Mesenchymal stem cell (in vitro differentiated cells and primary cell): ENCODE measurements around the gene ITIH5.

ENCODE experiments used
- DNase-seq: peaks from one replicate; pipeline ENCODE4 v3.0.0-alpha.2; 2013
- H2AFZ ChIP-seq: one replicate; pipeline ENCODE4 v1.6.1; 2013; ENCODE audit warnings: low read depth, mild to moderate bottlenecking, control low read depth, inconsistent platforms, low read length, moderate library complexity
- H2AK5ac ChIP-seq: 2 replicates; pipeline ENCODE4 v1.6.1; 2013; ENCODE audit warnings: low read length, moderate library complexity, mild to moderate bottlenecking, inconsistent platforms; ENCODE audit not compliant: severe bottlenecking
- H2BK120ac ChIP-seq: one replicate; pipeline ENCODE4 v1.6.1; 2013; ENCODE audit warnings: low read depth, mild to moderate bottlenecking, inconsistent platforms, low read length, moderate library complexity
- H2BK12ac ChIP-seq, 2 experiments: one replicate each; pipeline ENCODE4 v1.6.1; 2013; ENCODE audit warnings: inconsistent platforms in 2 of 2, low read length in 2 of 2, mild to moderate bottlenecking in 2 of 2, moderate library complexity in 2 of 2, control low read depth in 1 of 2
- H2BK15ac ChIP-seq: one replicate; pipeline ENCODE4 v1.6.1; 2013; ENCODE audit warnings: mild to moderate bottlenecking, low read depth, inconsistent platforms; ENCODE audit not compliant: poor library complexity, severe bottlenecking
- H2BK5ac ChIP-seq: 2 replicates; pipeline ENCODE4 v1.6.1; 2013; ENCODE audit warnings: low read depth, mild to moderate bottlenecking, low read length, control low read depth, inconsistent platforms; ENCODE audit not compliant: poor library complexity, severe bottlenecking
- H3K14ac ChIP-seq, 2 experiments: one replicate each; pipeline ENCODE4 v1.6.1; 2013; ENCODE audit warnings: inconsistent platforms in 2 of 2, low read length in 2 of 2, control low read depth in 1 of 2, mild to moderate bottlenecking in 1 of 2, moderate library complexity in 1 of 2
- H3K18ac ChIP-seq, 2 experiments: one replicate each; pipeline ENCODE4 v1.6.1; 2013; ENCODE audit warnings: inconsistent platforms in 2 of 2, low read length in 2 of 2, control low read depth in 1 of 2, low read depth in 1 of 2, mild to moderate bottlenecking in 1 of 2
- H3K23ac ChIP-seq, 2 experiments: one replicate each; pipeline ENCODE4 v1.6.1; 2013; ENCODE audit warnings: inconsistent platforms in 2 of 2, low read length in 2 of 2, mild to moderate bottlenecking in 2 of 2, moderate library complexity in 2 of 2, control low read depth in 1 of 2
- H3K27ac ChIP-seq: 2 replicates; pipeline ENCODE4 v1.5.1; 2013; ENCODE audit warnings: mild to moderate bottlenecking, moderate library complexity, low read length, control low read depth, inconsistent platforms; ENCODE audit not compliant: poor library complexity, severe bottlenecking
- H3K27me3 ChIP-seq, 2 experiments: 2 replicates each; pipeline versions ENCODE4 v1.6.1 to v1.7.0; 2013; ENCODE audit warnings: low read length in 2 of 2, mild to moderate bottlenecking in 2 of 2, moderate library complexity in 2 of 2, control low read depth in 1 of 2, inconsistent platforms in 1 of 2; ENCODE audit not compliant: control insufficient read depth in 1 of 2, insufficient read depth in 1 of 2
- H3K36me3 ChIP-seq, 2 experiments: 2 replicates each; pipeline versions ENCODE4 v1.6.1 to v1.7.0; 2013; ENCODE audit warnings: low read length in 2 of 2, control low read depth in 1 of 2, inconsistent platforms in 1 of 2, low read depth in 1 of 2, mild to moderate bottlenecking in 1 of 2; ENCODE audit not compliant: insufficient read depth in 2 of 2, control insufficient read depth in 1 of 2
- H3K4ac ChIP-seq, 2 experiments: one replicate each; pipeline ENCODE4 v1.6.1; 2013; ENCODE audit warnings: inconsistent platforms in 2 of 2, low read length in 2 of 2, mild to moderate bottlenecking in 2 of 2, moderate library complexity in 2 of 2, control low read depth in 1 of 2, low read depth in 1 of 2
- H3K4me1 ChIP-seq: 2 replicates; pipeline ENCODE4 v1.6.1; 2013; ENCODE audit warnings: low read depth, low read length, control low read depth; ENCODE audit not compliant: control insufficient read depth, insufficient read depth
- H3K4me2 ChIP-seq: 2 replicates; pipeline ENCODE4 v1.6.1; 2013; ENCODE audit warnings: low read length, mild to moderate bottlenecking, inconsistent platforms; ENCODE audit not compliant: poor library complexity, severe bottlenecking
- H3K4me3 ChIP-seq, 2 experiments: 2 replicates each; pipeline versions ENCODE4 v1.5.1 to v1.7.0; 2013; ENCODE audit warnings: low read length in 2 of 2, mild to moderate bottlenecking in 2 of 2, control low read depth in 1 of 2, low read depth in 1 of 2; ENCODE audit not compliant: insufficient read depth in 1 of 2
- H3K79me1 ChIP-seq: replicated peaks from 2 replicates; pipeline ENCODE4 v1.6.1; 2013; ENCODE audit warnings: mild to moderate bottlenecking, control low read depth, low read length, inconsistent platforms; ENCODE audit not compliant: poor library complexity, severe bottlenecking
- H3K9ac ChIP-seq: 2 replicates; pipeline ENCODE4 v1.7.0; 2013; ENCODE audit warnings: mild to moderate bottlenecking, low read length, moderate library complexity
- H3K9me3 ChIP-seq: 2 replicates; pipeline ENCODE4 v1.7.0; 2013; ENCODE audit warnings: mild to moderate bottlenecking, low read length; ENCODE audit not compliant: control insufficient read depth
- H4K8ac ChIP-seq: one replicate; pipeline ENCODE4 v1.6.1; 2013; ENCODE audit warnings: inconsistent platforms, mild to moderate bottlenecking, low read length, moderate library complexity
- H4K91ac ChIP-seq: one replicate; pipeline ENCODE4 v1.6.1; 2013; ENCODE audit warnings: mild to moderate bottlenecking, low read length, inconsistent platforms
- WGBS: methylation state at CpG from one replicate; pipeline ENCODE4 v1.1.7; 2013; ENCODE audit warnings: mixed read lengths; 5-methylcytosine and 5-hydroxymethylcytosine counted together

The ITIH5 gene

DNA sequence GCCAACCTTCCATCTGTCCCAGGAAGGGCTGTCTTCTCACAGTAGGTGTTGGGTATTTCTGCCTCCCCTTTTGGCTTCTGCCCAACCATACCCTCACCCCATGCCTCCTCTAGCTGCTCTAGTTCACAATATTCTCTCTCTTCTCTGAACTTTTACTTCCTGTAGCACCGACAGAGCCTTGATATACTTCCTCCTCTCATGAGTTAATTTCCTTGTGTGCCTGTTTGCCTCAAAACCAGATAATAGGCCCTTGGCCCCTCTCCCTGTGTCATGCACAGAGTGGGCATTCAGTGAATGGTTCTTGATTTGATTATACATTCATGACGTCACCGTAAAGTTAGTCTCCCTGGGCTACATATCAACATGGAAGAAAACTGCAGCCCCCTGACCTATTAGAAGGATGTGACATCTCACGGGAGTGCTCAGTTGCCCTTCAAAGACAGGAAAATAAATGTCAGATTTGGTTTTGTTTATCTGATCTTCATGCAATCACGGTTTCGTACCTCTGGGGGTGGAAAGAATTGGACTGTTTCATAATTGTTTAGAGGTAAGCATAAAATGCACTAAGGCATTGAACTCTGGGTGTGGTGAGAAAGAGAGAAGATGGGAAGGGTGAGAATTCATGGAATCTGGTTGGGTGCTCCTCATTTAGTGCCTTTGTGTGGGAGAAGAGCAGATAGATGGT, 127.7 kb downstream of the ITIH5 start:
- Histone ChIP-seq H3K9ac (no peak overlapping the region), H3K23ac (no peak overlapping the region), H2AFZ (no peak overlapping the region), H3K36me3 (no peaks in the 10 kb centered on the region), H3K9me3 (peaks cover 7% of the 10 kb centered on the region), H4K8ac (no peak overlapping the region), H3K27me3 (peaks cover 0 to 21% of the 10 kb centered on the region in 2 experiments), H2BK15ac (no peak overlapping the region), H3K79me1 (no peaks in the 10 kb centered on the region), H3K14ac (no peak overlapping the region), H3K4ac (no peak overlapping the region), H3K4me3 (no peak overlapping the region), H3K4me1 (peaks cover 2% of the 10 kb centered on the region), H2BK12ac (no peak overlapping the region), H2BK5ac (no peak overlapping the region), H3K4me2 (no peak overlapping the region), H2AK5ac (no peak overlapping the region), H4K91ac (no peak overlapping the region), H3K18ac (no peak overlapping the region), H3K27ac (no peak overlapping the region), H2BK120ac (no peak overlapping the region)
- no peak for DNase-seq
- 69% methylated on average over 6 of the region's 6 CpGs for WGBS

DNA sequence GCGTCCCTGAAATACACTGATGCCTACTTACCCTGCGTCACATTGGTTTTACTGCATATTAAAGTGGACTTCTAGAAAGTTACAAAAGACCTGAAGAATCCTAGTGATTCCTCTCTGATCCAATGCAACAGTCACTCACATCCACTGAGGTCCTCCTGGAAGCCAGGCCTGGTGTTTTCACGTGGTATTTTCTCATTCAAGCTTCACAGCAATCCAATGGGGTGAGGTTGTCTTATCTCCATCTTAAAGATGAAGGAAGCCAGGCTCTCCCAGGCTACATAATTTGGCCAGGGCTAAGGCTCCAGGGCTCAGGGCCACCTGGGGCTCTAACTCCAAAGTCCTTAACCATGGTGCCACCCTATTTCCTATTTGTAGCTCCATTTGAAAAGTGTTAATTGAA, 129.6 kb downstream of the ITIH5 start:
- 82% methylated on average over 3 of the region's 3 CpGs for WGBS
- Histone ChIP-seq H3K36me3 (no peaks in the 10 kb centered on the region), H3K79me1 (no peaks in the 10 kb centered on the region), H3K14ac (no peak overlapping the region), H3K27ac (no peak overlapping the region), H3K4me1 (peaks cover 2% of the 10 kb centered on the region), H2BK15ac (no peak overlapping the region), H2AFZ (no peak overlapping the region), H4K8ac (no peak overlapping the region), H2AK5ac (no peak overlapping the region), H4K91ac (no peak overlapping the region), H3K4me3 (no peak overlapping the region), H3K4ac (no peak overlapping the region), H2BK120ac (no peak overlapping the region), H2BK12ac (no peak overlapping the region), H3K27me3 (peaks cover 0 to 20% of the 10 kb centered on the region in 2 experiments), H2BK5ac (no peak overlapping the region), H3K4me2 (no peak overlapping the region), H3K9me3 (peaks cover 7% of the 10 kb centered on the region), H3K23ac (no peak overlapping the region), H3K9ac (no peak overlapping the region), H3K18ac (no peak overlapping the region)
- DNase-seq: no peak

DNA sequence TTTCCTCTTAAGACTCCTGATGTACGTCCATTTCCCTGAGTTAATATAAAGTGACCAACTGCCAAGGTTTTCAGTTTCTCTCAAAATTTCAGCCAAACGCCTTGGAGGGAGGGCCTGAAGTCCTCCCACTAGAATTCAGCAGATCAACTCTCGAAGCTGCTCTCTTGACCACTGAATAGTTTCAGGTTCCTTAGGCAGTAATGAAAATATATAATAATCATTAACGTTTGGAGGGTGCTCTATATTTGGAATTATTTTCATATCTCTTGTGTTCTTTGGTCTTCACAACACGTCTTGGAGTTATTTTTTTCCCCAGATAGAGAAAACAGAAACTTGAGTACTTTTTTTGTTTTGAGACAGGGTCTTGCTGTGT, 132.3 kb downstream of the ITIH5 start:
- Histone ChIP-seq H3K4me2 (no peak overlapping the region), H3K14ac (no peak overlapping the region), H3K36me3 (no peaks in the 10 kb centered on the region), H3K4ac (no peak overlapping the region), H3K79me1 (no peaks in the 10 kb centered on the region), H3K27ac (no peak overlapping the region), H3K27me3 (peaks cover 0 to 41% of the 10 kb centered on the region in 2 experiments), H3K4me3 (no peak overlapping the region), H2BK12ac (no peak overlapping the region), H2BK15ac (no peak overlapping the region), H2BK120ac (no peak overlapping the region), H3K9ac (no peak overlapping the region), H2AFZ (no peak overlapping the region), H4K8ac (no peak overlapping the region), H3K4me1 (no peaks in the 10 kb centered on the region), H4K91ac (no peak overlapping the region), H3K9me3 (peaks cover 7% of the 10 kb centered on the region), H3K18ac (no peak overlapping the region), H2BK5ac (no peak overlapping the region), H3K23ac (no peak overlapping the region), H2AK5ac (no peak overlapping the region)
- no peak for DNase-seq
- WGBS: 85% methylated on average over 2 of the region's 5 CpGs

DNA sequence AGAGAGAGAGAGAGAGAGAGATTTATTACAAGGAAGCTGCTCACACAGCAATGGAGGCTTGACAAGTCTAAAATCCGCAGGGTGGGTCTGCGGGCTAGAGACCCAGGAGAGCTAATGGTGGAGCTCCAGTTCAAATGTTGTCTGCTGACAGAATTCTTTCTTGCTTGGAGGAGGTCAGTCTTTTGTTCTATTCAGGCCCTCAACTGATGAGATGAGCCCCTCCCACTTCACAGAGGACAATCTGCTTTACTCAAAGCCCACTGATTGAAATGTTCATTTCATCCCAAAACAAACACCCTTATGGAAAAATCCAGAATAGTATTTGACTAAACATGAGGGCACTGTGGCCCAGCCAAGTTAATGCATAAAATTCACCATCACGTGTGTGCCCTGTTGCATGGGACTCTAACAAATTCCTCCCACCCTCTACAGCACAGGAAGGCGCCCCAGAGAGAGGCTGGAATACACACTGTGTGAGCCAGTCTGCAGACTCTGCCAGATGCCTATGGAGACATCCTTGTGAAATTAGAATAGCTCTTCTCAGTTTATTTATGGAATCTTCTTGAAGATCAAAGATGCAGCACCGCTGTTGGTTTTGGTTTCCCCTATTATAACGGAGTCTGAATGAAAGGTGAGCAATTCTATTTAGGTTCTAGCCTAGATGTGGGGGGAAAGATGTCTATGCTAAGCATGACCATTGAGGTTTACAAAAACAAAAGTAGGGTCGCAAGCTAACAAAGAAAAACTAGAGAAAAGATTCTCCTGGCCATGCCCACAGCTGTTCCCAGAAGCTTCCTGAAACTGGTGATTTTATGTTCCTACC, 132.9 kb downstream of the ITIH5 start:
- no peak overlapping the region for H4K91ac ChIP-seq
- 83% methylated on average over 7 of the region's 7 CpGs for WGBS
- no peak overlapping the region for H3K4ac ChIP-seq
- H3K4me2 ChIP-seq: no peak overlapping the region
- H2BK12ac ChIP-seq: no peak overlapping the region
- no peak overlapping the region for H2BK15ac ChIP-seq
- H3K14ac ChIP-seq: no peak overlapping the region
- H2BK120ac ChIP-seq: no peak overlapping the region
- peaks cover 0 to 45% of the 10 kb centered on the region in 2 experiments for H3K27me3 ChIP-seq
- no peak overlapping the region for H2AFZ ChIP-seq
- H3K9ac ChIP-seq: no peak overlapping the region
- H3K18ac ChIP-seq: no peak overlapping the region
- no peak for DNase-seq
- no peak overlapping the region for H3K23ac ChIP-seq
- no peaks in the 10 kb centered on the region for H3K79me1 ChIP-seq
- H3K9me3 ChIP-seq: peaks cover 7% of the 10 kb centered on the region
- H2BK5ac ChIP-seq: no peak overlapping the region
- H3K36me3 ChIP-seq: no peaks in the 10 kb centered on the region
- H3K27ac ChIP-seq: no peak overlapping the region
- H4K8ac ChIP-seq: no peak overlapping the region
- H3K4me3 ChIP-seq: no peak overlapping the region
- H3K4me1 ChIP-seq: no peaks in the 10 kb centered on the region
- H2AK5ac ChIP-seq: no peak overlapping the region
